SJSA1 (cell line): ENCODE measurements around the gene SDF2. TPM values are rescaled to one million over a fixed set of nuclear protein-coding genes. Genes with fewer than 3 reads are reported as not detected.
A peak's percentile ranks its signal among the peaks of the same experiment; 100 is the strongest.

Source experiments
- DNase-seq, 2 experiments: peaks; one replicate each; pipeline ENCODE4 v3.0.0-alpha.2; 2015 to 2020; ENCODE audit warnings: low spot score in 2 of 2, low read depth in 1 of 2
- H3K27ac ChIP-seq: fragments of 250-450 bp; sonication (Bioruptor Pico); 2 replicates; pipeline ENCODE4 v1.5.1; 2020; ENCODE audit warnings: mild to moderate bottlenecking, moderate library complexity
- H3K27me3 ChIP-seq: fragments of 250-450 bp; sonication (Bioruptor Pico); replicated peaks from 2 replicates; pipeline ENCODE4 v1.5.1; 2020; ENCODE audit warnings: mild to moderate bottlenecking, moderate library complexity
- H3K36me3 ChIP-seq: fragments of 250-450 bp; sonication (Bioruptor Pico); 2 replicates; pipeline ENCODE4 v1.5.1; 2020; ENCODE audit warnings: mild to moderate bottlenecking
- H3K4me1 ChIP-seq: fragments of 250-450 bp; sonication (Bioruptor Pico); replicated peaks from 2 replicates; pipeline ENCODE4 v1.6.1; 2021; ENCODE audit warnings: mild to moderate bottlenecking
- H3K4me3 ChIP-seq: fragments of 250-450 bp; sonication (Bioruptor Pico); 2 replicates; pipeline ENCODE4 v1.5.1; 2020; ENCODE audit warnings: mild to moderate bottlenecking
- H3K9me3 ChIP-seq: fragments of 250-450 bp; sonication (Bioruptor Pico); replicated peaks from 2 replicates; pipeline ENCODE4 v1.5.1; 2020; ENCODE audit warnings: mild to moderate bottlenecking
- total RNA-seq: library from RNA; depleted of rRNA; stranded (reverse); fragments of >200 nt; shearing (Covaris generic); gene quantifications from 2 replicates; pipeline ENCODE4 v1.2.3, GENCODE V29; 2014; rRNA removed

SDF2 gene
- total RNA-seq, 1 experiment from 2014 or later = 59.8 TPM

- H3K4me1 ChIP-seq = peaks cover 16% of the 10 kb centered on the region
- H3K4me3 ChIP-seq = peak overlapping the region; percentile 56
- H3K27me3 ChIP-seq = no peaks in the 10 kb centered on the region
- peak; percentile 75 to 81 for DNase-seq
- peak overlapping the region; percentile 86 for H3K27ac ChIP-seq
- H3K36me3 ChIP-seq = peaks cover 35% of the 10 kb centered on the region
- no peaks in the 10 kb centered on the region for H3K9me3 ChIP-seq
Measured at GRCh38 chr17:28599311-28600184, 62.2 kb downstream of the SDF2 start.

- peak; percentile 93 to 97 for DNase-seq
- Histone ChIP-seq H3K9me3 (no peaks in the 10 kb centered on the region), H3K4me3 (peak within 1 kb of the TSS; percentile 56)
Measured at GRCh38 chr17:28598799-28599310, 62.9 kb downstream of the SDF2 start, which contains the start of gene SPAG5. TSS of gene SPAG5 (minus strand) at chr17:28599025. CDS start at chr17:28598946, 79 bp downstream.

GRCh38 chr17:28598389-28598788 is 63.3 kb downstream of the SDF2 start:
- H3K4me3 ChIP-seq = peak overlapping the region; percentile 56
- H3K27ac ChIP-seq = peak overlapping the region; percentile 86
- peaks cover 16% of the 10 kb centered on the region for H3K4me1 ChIP-seq
- H3K9me3 ChIP-seq = no peaks in the 10 kb centered on the region
- H3K36me3 ChIP-seq = peaks cover 43% of the 10 kb centered on the region
- H3K27me3 ChIP-seq = no peaks in the 10 kb centered on the region
- no peak for DNase-seq

More at GRCh38 chr17:28598799-28599310, 62.9 kb downstream of the SDF2 start, which contains the start of gene SPAG5:
- Histone ChIP-seq H3K27me3 (no peaks in the 10 kb centered on the region), H3K36me3 (peaks cover 40% of the 10 kb centered on the region), H3K27ac (peak within 1 kb of the TSS; percentile 86), H3K4me1 (peaks cover 16% of the 10 kb centered on the region)

Other genes starting within 250 kb of the SDF2 start
- not detected in 2 replicates for gene SLC13A2, start 188.3 kb downstream of the SDF2 start, total RNA-seq
- not detected in 2 replicates for gene FOXN1, start 155.6 kb downstream of the SDF2 start, total RNA-seq
- 19.7 and 27.2 TPM in 2 replicates for gene UNC119, start 109.3 kb downstream of the SDF2 start, total RNA-seq
- gene PIGS, start 90.4 kb downstream of the SDF2 start, total RNA-seq = 40.8 and 81.8 TPM in 2 replicates
- gene ALDOC, start 85.0 kb downstream of the SDF2 start, total RNA-seq = 6.1 and 9.4 TPM in 2 replicates
- gene SPAG5, start 62.9 kb downstream of the SDF2 start, total RNA-seq = 105 and 108 TPM in 2 replicates
- 5.0 TPM in 1 of 2 replicates, not detected in the other for gene RSKR, start 47.7 kb downstream of the SDF2 start, total RNA-seq
- gene BLTP2, start 16.7 kb downstream of the SDF2 start, total RNA-seq = 52.0 and 58.8 TPM in 2 replicates
- gene SUPT6H, start 299 bp upstream of the SDF2 start, total RNA-seq = 25.9 and 39.3 TPM in 2 replicates
- 0.53 and 0.69 TPM in 2 replicates for gene PROCA1, start 50.0 kb upstream of the SDF2 start, total RNA-seq
- gene RAB34, start 56.0 kb upstream of the SDF2 start, total RNA-seq = 1,039 and 1,435 TPM in 2 replicates
- gene RPL23A, start 58.1 kb upstream of the SDF2 start, total RNA-seq = 591 and 789 TPM in 2 replicates
- 1.6 TPM in 1 of 2 replicates, not detected in the other for gene TLCD1, start 64.3 kb upstream of the SDF2 start, total RNA-seq
- 1.1 and 2.2 TPM in 2 replicates for gene NEK8, start 66.9 kb upstream of the SDF2 start, total RNA-seq
- 38.4 and 51.0 TPM in 2 replicates for gene TRAF4, start 82.1 kb upstream of the SDF2 start, total RNA-seq
- gene FAM222B, start 180.9 kb upstream of the SDF2 start, total RNA-seq = 5.0 and 5.2 TPM in 2 replicates
- 32.0 and 55.6 TPM in 2 replicates for gene ERAL1, start 193.1 kb upstream of the SDF2 start, total RNA-seq
- 13.4 and 18.3 TPM in 2 replicates for gene FLOT2, start 235.8 kb upstream of the SDF2 start, total RNA-seq
- gene DHRS13, start 241.2 kb upstream of the SDF2 start, total RNA-seq = 11.7 and 12.7 TPM in 2 replicates